ENCODE measurements around the gene DAZL.

GRCh38 chr3:16654976-16655375, 49.8 kb upstream of the DAZL start:
- TF ChIP-seq CTCF (IDR thresholded peaks at IDR 0.05) (no peak), POLR2A (IDR thresholded peaks at IDR 0.05) (no peak), EP300 (IDR thresholded peaks at IDR 0.05; ENCODE audit: low read depth) (no peak)

All from transverse colon (tissue), 3 donors.